Ishikawa (cell line): ENCODE results near the gene NCOA1.

Experiments
- CEBPB ChIP-seq: IDR thresholded peaks from 2 replicates; pipeline ENCODE4 v1.6.1; 2012
- CREB1 ChIP-seq: IDR thresholded peaks from 2 replicates; pipeline ENCODE4 v1.6.1; 2012; ENCODE audit warnings: low read depth
- EGR1 ChIP-seq: IDR thresholded peaks from 2 replicates; pipeline ENCODE4 v1.6.1; 2012
- EP300 ChIP-seq: IDR thresholded peaks from 2 replicates; pipeline ENCODE4 v1.6.1; 2012; ENCODE audit warnings: borderline replicate concordance
- FOXM1 ChIP-seq: IDR thresholded peaks from 2 replicates; pipeline ENCODE4 v1.6.1; 2012; ENCODE audit warnings: low read depth, borderline replicate concordance
- MAX ChIP-seq: IDR thresholded peaks from 2 replicates; pipeline ENCODE4 v1.6.1; 2012
- NFIC ChIP-seq: IDR thresholded peaks from 2 replicates; pipeline ENCODE4 v1.6.1; 2012
- RAD21 ChIP-seq: IDR thresholded peaks from 2 replicates; pipeline ENCODE4 v1.6.1; 2012; ENCODE audit warnings: low read depth
- REST ChIP-seq: IDR thresholded peaks from 2 replicates; pipeline ENCODE4 v1.6.1; 2012; ENCODE audit warnings: low read depth, mild to moderate bottlenecking
- TAF1 ChIP-seq: IDR thresholded peaks from 2 replicates; pipeline ENCODE4 v1.6.1; 2012; ENCODE audit warnings: low read depth, mild to moderate bottlenecking
- TCF12 ChIP-seq: IDR thresholded peaks from 2 replicates; pipeline ENCODE4 v1.6.1; 2012; ENCODE audit warnings: low read depth
- TEAD4 ChIP-seq: IDR thresholded peaks from 2 replicates; pipeline ENCODE4 v1.6.1; 2012
- YY1 ChIP-seq: IDR thresholded peaks from 2 replicates; pipeline ENCODE4 v1.6.1; 2012; ENCODE audit warnings: low read depth
- ZBTB7A ChIP-seq: IDR thresholded peaks from 2 replicates; pipeline ENCODE4 v1.6.1; 2012; ENCODE audit warnings: low read depth
- TF ChIP-seq, protein P1 (sequence below): IDR thresholded peaks from 2 replicates; pipeline ENCODE4 v1.6.1; 2012

Gene NCOA1

DNA sequence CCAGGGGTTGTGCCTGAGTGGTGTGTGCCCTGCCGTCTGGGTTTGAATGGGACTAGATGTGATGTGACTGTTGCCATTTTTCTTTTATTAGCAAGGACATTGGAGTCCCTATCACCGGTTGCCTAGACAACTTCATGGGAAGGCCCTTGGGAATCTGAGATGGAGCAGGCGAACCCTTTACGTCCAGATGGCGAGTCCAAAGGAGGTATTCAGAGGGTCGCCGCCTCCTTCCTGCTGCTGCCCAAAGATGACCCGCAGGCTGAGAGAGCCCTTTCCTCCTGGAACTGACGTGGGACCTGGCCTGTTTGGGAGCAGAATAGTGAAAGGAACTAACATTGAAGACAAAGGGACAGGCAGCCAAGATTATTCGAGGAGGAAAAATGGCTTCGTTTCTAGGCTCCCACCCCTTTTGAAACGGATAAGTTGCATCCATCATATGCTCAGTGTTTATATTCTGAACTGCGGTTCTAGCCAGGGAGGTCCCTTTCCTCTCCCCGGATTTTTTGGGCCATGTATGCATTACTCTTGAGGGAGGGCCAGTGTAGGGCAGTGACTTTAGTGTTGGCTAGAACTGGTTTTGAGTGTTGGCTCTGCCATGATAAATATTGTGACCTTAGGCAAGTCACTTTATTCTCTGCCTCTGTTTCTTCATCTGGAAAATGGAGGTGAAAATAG, 302.8 kb downstream of the NCOA1 start:
- TF ChIP-seq TCF12 (no peak), ZBTB7A (no peak), CREB1 (no peak), MAX (no peak), FOXM1 (no peak), REST (no peak), NFIC (no peak)
- TF ChIP-seq, protein P1, sequence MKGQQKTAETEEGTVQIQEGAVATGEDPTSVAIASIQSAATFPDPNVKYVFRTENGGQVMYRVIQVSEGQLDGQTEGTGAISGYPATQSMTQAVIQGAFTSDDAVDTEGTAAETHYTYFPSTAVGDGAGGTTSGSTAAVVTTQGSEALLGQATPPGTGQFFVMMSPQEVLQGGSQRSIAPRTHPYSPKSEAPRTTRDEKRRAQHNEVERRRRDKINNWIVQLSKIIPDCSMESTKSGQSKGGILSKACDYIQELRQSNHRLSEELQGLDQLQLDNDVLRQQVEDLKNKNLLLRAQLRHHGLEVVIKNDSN = no peak

- no peak for TF ChIP-seq REST
- TF ChIP-seq FOXM1 = no peak
- no peak for TF ChIP-seq EP300
- no peak for TF ChIP-seq TCF12
Observed at GRCh38 chr2:24797644-24798043, 306.6 kb downstream of the NCOA1 start.

GRCh38 chr2:24806661-24807036, 315.6 kb downstream of the NCOA1 start:
- TF ChIP-seq TEAD4 (no peak), TCF12 (no peak), ZBTB7A (no peak), CEBPB (no peak), NFIC (no peak), EP300 (no peak), MAX (no peak), YY1 (no peak), RAD21 (no peak), REST (no peak), TAF1 (no peak), FOXM1 (no peak), EGR1 (no peak), CREB1 (no peak)
- TF ChIP-seq, protein P1 = no peak

- no peak for TF ChIP-seq CEBPB
- no peak for TF ChIP-seq CREB1
- no peak for TF ChIP-seq EGR1
- TF ChIP-seq MAX = no peak
- TF ChIP-seq REST = no peak
- TF ChIP-seq, protein P1 = no peak
- no peak for TF ChIP-seq EP300
- TF ChIP-seq RAD21 = no peak
- TF ChIP-seq TEAD4 = no peak
Observed at GRCh38 chr2:24809316-24810007, 318.4 kb downstream of the NCOA1 start.
